GM13976 (cell line): ENCODE data around the gene SETDB1.
"Not testable (repeated sequence)": the region's sequence is repeated elsewhere in the genome, so short reads cannot be mapped to it uniquely, and the experiment has no call there.

Source experiments
- DNase-seq: peaks from one replicate; pipeline ENCODE4 v3.0.0; 2012; ENCODE audit warnings: low spot score
- in situ Hi-C: fragments of 300-500 bp; cut with MboI; formaldehyde crosslinking; loops from one replicate; pipeline ENCODE4 v1.12.0; 2022; ENCODE audit warnings: low sequenced_read_pairs, mixed read lengths, inconsistent platforms; ENCODE audit not compliant: unreplicated experiment
- TF ChIP-seq, protein P1 (sequence below): IDR thresholded peaks from 2 replicates; pipeline ENCODE4 v1.5.1; 2012; ENCODE audit warnings: borderline replicate concordance, mild to moderate bottlenecking; ENCODE audit not compliant: insufficient read depth; ENCODE audit errors: extremely low read depth, missing control alignments, control extremely low read depth

SETDB1 gene

GRCh38 chr1:150928286-150928685 is 2.1 kb downstream of the SETDB1 start:
- in situ Hi-C loops, result no loop called here
- DNase-seq, result no peak
- TF ChIP-seq, protein P1, sequence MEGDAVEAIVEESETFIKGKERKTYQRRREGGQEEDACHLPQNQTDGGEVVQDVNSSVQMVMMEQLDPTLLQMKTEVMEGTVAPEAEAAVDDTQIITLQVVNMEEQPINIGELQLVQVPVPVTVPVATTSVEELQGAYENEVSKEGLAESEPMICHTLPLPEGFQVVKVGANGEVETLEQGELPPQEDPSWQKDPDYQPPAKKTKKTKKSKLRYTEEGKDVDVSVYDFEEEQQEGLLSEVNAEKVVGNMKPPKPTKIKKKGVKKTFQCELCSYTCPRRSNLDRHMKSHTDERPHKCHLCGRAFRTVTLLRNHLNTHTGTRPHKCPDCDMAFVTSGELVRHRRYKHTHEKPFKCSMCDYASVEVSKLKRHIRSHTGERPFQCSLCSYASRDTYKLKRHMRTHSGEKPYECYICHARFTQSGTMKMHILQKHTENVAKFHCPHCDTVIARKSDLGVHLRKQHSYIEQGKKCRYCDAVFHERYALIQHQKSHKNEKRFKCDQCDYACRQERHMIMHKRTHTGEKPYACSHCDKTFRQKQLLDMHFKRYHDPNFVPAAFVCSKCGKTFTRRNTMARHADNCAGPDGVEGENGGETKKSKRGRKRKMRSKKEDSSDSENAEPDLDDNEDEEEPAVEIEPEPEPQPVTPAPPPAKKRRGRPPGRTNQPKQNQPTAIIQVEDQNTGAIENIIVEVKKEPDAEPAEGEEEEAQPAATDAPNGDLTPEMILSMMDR, result no peak

GRCh38 chr1:150928775-150929174 is 2.6 kb downstream of the SETDB1 start:
- DNase-seq, in situ Hi-C loops: not testable (repeated sequence)

DNA sequence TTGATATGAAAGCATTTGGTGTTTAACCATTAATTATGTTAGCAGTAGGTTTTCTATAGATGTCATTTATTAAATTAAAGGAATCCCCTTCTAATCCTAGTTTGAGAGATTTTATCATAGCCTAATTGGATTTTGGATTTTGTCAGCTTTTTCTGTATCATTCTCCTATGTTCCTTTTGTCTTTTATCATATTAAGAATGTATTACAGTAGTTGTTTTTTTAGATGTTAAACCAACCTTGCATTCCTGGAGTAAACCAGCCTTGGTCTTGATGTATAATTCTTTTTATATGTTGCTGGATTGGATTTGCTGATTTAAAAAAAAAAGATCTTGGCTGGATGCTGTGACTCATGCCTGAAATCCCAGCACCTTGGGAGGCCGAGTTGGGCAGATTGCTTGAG is 5.6 kb downstream of the SETDB1 start:
- in situ Hi-C loops, result no loop called here
- DNase-seq, result no peak
- TF ChIP-seq, protein P1, result no peak

DNA sequence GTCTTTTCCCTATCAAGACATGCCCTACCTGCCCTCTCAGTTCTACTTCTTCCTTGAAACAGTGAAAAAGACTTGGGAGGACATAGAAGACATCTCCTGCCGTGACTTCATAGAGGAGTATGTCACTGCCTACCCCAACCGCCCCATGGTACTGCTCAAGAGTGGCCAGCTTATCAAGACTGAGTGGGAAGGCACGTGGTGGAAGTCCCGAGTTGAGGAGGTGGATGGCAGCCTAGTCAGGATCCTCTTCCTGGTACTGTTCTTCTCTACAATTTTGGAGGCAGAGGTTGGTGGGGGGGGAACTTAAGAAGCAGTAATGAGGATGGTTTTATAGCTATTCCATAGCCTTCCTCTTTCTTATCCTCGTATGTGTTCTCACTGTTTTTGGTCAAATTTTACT is 18.7 kb downstream of the SETDB1 start:
- in situ Hi-C loops, result no loop called here
- TF ChIP-seq, protein P1, result no peak
- no peak for DNase-seq

DNA sequence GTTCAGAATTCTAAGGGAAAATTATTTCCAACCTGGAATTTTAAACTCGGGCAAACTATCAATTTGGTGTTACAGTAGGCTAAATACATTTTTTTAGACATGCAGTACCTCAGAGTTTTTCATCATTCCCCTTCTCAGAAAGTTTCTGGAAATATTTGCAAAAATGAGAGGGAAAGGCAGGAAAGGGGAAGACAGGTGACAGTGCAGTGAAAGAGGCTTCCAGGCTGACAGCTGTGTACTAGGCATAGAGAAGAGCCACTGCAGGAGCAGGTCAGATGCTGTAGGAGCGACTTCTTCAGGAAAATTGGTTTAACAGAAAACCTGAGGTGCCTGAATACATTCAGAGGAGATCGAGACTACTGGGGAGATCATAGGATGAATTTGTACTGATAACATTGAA is 28.5 kb downstream of the SETDB1 start:
- TF ChIP-seq, protein P1, result no peak
- in situ Hi-C loops, result no loop called here
- DNase-seq, result no peak

DNA sequence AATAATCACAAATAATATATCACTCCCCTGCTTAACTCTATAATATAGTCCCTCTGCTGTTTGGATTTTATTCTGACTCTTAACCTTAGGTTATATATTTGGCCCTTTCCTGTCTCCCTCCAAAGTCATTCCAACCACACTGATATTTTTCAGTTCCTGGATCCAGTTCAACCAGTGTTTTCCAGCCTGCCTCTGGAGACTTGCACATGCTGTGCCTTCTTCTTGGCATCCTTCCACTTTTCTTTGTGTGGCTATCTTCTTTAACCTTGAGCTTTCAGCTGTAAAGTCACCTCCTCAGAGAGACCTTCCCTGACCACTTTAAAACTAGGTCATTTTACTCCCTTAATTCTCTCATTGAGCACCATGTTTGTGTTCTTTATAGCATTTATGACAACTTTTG is 29.1 kb downstream of the SETDB1 start:
- TF ChIP-seq, protein P1, result no peak
- in situ Hi-C loops, result no loop called here
- DNase-seq, result no peak

DNA sequence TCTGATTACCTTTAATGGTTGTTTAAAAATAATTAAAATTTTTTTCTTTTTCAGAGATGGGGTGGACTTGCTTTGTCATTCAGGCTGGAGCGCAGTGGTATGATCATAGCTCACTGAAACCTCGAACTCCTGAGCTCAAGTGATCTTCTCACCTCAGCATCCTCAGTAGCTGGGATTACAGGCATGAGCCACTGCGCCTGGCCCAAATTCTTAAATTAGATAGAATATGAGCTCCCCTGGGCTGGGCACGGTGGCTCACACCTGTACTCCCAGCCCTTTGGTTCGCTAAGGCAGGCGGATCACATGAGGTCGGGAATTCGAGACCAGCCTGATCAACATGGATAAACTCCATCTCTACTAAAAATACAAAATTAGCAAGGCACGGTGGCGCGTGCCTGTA is 31.5 kb downstream of the SETDB1 start:
- in situ Hi-C loops, result no loop called here
- TF ChIP-seq, protein P1, result no peak
- DNase-seq, result no peak

GRCh38 chr1:150960646-150961045 is 34.5 kb downstream of the SETDB1 start:
- TF ChIP-seq, protein P1, result no peak
- in situ Hi-C loops, result no loop called here
- no peak for DNase-seq
